Rectal smooth muscle tissue (tissue), 1 donor: ENCODE data around the gene CCNT2.
"Not testable (repeated sequence)": the region's sequence is repeated elsewhere in the genome, so short reads cannot be mapped to it uniquely, and the experiment has no call there.

Experiments used
- H3K27ac ChIP-seq: one replicate; pipeline ENCODE4 v1.7.0; 2013; ENCODE audit warnings: low read depth, low read length, inconsistent platforms
- H3K27me3 ChIP-seq: one replicate; pipeline ENCODE4 v1.7.0; 2013; ENCODE audit warnings: low read length; ENCODE audit not compliant: control insufficient read depth, insufficient read depth
- H3K36me3 ChIP-seq: one replicate; pipeline ENCODE4 v1.7.0; 2013; ENCODE audit warnings: low read length; ENCODE audit not compliant: control insufficient read depth, insufficient read depth
- H3K4me1 ChIP-seq: one replicate; pipeline ENCODE4 v1.7.0; 2013; ENCODE audit warnings: low read length; ENCODE audit not compliant: control insufficient read depth, insufficient read depth
- H3K4me3 ChIP-seq: one replicate; pipeline ENCODE4 v1.7.0; 2013; ENCODE audit warnings: low read length
- H3K9ac ChIP-seq: one replicate; pipeline ENCODE4 v1.7.0; 2013; ENCODE audit warnings: low read length

CCNT2 gene

GRCh38 chr2:134957477-134957876 lies 38.9 kb downstream of the CCNT2 start:
- H3K9ac ChIP-seq, result no peak overlapping the region
- no peaks in the 10 kb centered on the region for H3K27me3 ChIP-seq
- no peaks in the 10 kb centered on the region for H3K4me1 ChIP-seq
- peaks cover 6% of the 10 kb centered on the region for H3K36me3 ChIP-seq
- H3K27ac ChIP-seq, result no peak overlapping the region
- no peak overlapping the region for H3K4me3 ChIP-seq

DNA sequence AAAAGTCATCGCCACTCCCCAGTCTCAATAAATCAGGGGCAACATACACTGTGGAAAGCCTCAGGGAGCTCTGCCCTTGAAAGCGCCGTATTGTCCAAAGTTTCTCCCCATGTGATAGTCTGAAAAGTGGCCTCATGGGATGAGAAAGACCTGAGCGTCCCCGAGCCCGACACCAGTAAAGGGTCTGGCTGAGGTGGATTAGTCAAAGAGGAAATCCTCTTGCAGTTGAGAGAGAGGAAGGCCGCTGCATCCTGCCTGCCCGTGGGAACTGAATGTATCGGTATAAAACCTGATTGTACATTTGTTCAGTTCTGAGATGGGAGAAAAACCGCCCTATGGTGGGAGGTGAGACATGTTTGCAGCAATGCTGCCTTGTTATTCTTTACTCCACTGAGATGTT lies 48.5 kb downstream of the CCNT2 start:
- not testable (repeated sequence) for H3K27me3 ChIP-seq, H3K4me1 ChIP-seq, H3K9ac ChIP-seq, H3K4me3 ChIP-seq, H3K27ac ChIP-seq, H3K36me3 ChIP-seq

DNA sequence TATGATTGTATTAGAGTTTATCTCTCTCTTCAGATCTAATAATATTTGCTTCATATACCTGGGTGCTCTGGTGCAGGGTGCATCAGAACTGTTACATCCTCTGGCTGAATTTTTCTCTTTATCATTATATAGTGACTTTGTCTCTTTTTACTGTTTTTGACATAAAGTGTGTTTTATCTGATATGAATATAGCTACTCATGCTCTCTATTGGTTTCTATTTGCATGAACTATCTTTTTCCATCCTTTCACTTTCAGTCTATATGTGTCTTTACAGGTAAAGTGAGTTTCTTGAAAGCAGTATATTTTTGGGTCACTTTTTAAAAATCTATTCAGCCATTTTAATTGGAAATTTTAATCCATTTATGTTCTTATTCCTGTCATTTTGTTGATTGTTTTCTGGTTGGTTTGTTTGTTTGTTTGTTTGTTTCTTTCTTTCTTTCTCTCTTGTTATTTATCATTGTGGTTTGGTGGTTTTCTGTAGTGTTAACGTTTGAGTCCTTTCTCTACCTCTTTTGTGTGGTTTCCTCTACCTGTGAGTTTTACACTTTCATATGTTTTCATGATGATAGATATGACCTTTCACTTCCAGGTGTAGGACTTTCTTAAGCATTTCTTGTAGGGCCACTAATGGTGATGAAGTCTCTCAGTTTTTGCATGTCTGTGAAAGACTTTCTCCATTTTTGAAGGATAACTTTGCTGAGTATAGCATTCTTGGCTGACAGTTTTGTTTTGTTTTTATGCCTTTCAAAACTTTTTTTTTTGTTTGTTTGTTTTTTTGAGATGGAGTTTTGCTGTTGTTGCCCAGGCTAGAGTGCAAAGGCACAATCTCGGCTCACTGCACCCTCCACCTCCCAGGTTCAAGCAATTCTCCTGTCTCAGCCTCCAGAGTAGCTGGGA lies 54.9 kb downstream of the CCNT2 start:
- Histone ChIP-seq H3K4me1 (no peaks in the 10 kb centered on the region), H3K27me3 (no peaks in the 10 kb centered on the region), H3K4me3 (no peak overlapping the region), H3K27ac (no peak overlapping the region), H3K36me3 (no peaks in the 10 kb centered on the region), H3K9ac (no peak overlapping the region)

- Histone ChIP-seq H3K4me3 (no peak overlapping the region), H3K4me1 (no peaks in the 10 kb centered on the region), H3K36me3 (no peaks in the 10 kb centered on the region), H3K27me3 (no peaks in the 10 kb centered on the region), H3K9ac (no peak overlapping the region), H3K27ac (no peak overlapping the region)
These were observed 56.8 kb downstream of the CCNT2 start for GRCh38 chr2:134975281-134976009.

GRCh38 chr2:134976074-134976702 lies 57.6 kb downstream of the CCNT2 start:
- H3K4me3 ChIP-seq, result no peak overlapping the region
- H3K27ac ChIP-seq, result no peak overlapping the region
- no peaks in the 10 kb centered on the region for H3K27me3 ChIP-seq
- no peak overlapping the region for H3K9ac ChIP-seq
- H3K36me3 ChIP-seq, result no peaks in the 10 kb centered on the region
- no peaks in the 10 kb centered on the region for H3K4me1 ChIP-seq

DNA sequence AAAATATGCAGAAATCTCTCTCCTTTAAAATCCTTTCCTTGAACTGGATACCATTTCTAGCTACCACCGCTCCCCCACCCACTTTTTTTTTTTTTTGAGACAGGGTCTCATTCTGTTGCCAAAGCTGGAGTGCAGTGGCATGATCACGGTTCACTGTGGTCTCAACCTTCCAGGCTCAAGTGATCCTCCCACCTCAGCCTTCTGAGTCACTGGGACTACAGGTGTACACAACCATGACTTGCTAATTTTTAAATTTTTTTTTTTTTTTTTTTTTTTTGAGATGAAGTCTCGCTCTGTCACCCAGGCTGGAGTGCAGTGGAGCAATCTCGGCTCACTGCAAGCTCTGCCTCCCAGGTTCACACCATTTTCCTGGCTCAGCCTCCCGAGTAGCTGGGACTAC lies 58.5 kb downstream of the CCNT2 start:
- not testable (repeated sequence) for H3K4me3 ChIP-seq, H3K36me3 ChIP-seq, H3K27ac ChIP-seq, H3K4me1 ChIP-seq, H3K9ac ChIP-seq, H3K27me3 ChIP-seq

- Histone ChIP-seq H3K4me1 (no peaks in the 10 kb centered on the region), H3K4me3 (no peak overlapping the region), H3K36me3 (no peaks in the 10 kb centered on the region), H3K27ac (no peak overlapping the region), H3K27me3 (no peaks in the 10 kb centered on the region), H3K9ac (no peak overlapping the region)
These were observed 60.6 kb downstream of the CCNT2 start for GRCh38 chr2:134979221-134979620.

GRCh38 chr2:134980639-134981038 lies 62.0 kb downstream of the CCNT2 start:
- Histone ChIP-seq H3K27ac (no peak overlapping the region), H3K9ac (no peak overlapping the region), H3K4me1 (no peaks in the 10 kb centered on the region), H3K4me3 (no peak overlapping the region), H3K27me3 (no peaks in the 10 kb centered on the region), H3K36me3 (no peaks in the 10 kb centered on the region)

GRCh38 chr2:134982603-134983002 lies 64.0 kb downstream of the CCNT2 start:
- H3K4me3 ChIP-seq, result no peak overlapping the region
- H3K4me1 ChIP-seq, result no peaks in the 10 kb centered on the region

GRCh38 chr2:134985061-134985460 lies 66.4 kb downstream of the CCNT2 start:
- no peak overlapping the region for H3K9ac ChIP-seq
- H3K36me3 ChIP-seq, result no peaks in the 10 kb centered on the region
- H3K4me1 ChIP-seq, result no peaks in the 10 kb centered on the region
- H3K4me3 ChIP-seq, result no peak overlapping the region
- no peaks in the 10 kb centered on the region for H3K27me3 ChIP-seq
- no peak overlapping the region for H3K27ac ChIP-seq

More at GRCh38 chr2:134982603-134983002, 64.0 kb downstream of the CCNT2 start:
- no peaks in the 10 kb centered on the region for H3K36me3 ChIP-seq
- H3K27me3 ChIP-seq, result no peaks in the 10 kb centered on the region
- H3K9ac ChIP-seq, result no peak overlapping the region
- no peak overlapping the region for H3K27ac ChIP-seq

DNA sequence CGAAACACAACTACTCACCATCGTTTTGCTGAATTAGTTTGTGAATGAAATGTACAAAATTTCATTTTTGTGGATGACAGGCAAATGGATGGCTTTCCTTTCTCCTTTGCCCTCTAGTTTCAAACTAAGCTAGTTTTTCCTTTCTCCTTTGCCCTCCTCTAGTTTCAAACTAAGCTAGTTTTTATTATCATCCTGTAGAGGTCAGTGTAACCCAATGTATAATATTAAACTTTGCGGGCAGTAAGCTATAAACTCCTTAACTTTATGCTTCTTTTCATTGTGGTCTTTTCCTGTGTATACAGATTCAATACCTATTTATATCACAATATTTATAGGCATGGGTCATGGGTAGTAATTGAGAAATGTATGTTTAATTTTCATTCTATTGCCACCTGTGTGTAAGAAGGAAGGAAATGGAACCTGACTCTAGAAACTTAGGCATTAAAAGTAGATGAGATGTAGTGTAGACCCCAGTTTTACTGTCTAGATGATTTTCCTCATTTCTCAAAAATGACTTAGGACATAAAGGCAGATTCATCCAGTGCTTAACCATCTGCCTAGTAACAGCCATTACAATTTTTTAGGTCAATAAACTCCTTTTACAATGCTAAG lies 70.5 kb downstream of the CCNT2 start:
- no peak overlapping the region for H3K27ac ChIP-seq
- no peaks in the 10 kb centered on the region for H3K36me3 ChIP-seq
- no peak overlapping the region for H3K4me3 ChIP-seq
- no peak overlapping the region for H3K9ac ChIP-seq
- H3K27me3 ChIP-seq, result no peaks in the 10 kb centered on the region
- H3K4me1 ChIP-seq, result no peaks in the 10 kb centered on the region

DNA sequence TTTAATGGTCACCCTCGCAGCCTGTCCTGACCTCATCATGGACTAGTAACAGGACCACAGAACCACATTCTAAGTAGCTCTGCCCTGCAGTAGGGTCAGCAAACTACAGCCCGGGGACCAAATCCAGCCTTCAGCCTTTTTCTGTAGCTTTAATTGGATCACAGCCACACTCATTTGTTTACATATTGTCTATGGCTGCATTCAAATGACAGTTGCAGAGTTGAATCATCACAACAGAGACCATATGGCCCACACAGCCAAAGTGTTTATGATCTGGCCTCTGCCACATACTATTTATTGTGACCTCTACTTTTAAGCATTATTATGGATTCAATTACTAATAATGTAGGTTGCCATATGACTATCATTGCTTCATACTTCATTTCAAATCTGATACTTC lies 80.9 kb downstream of the CCNT2 start:
- Histone ChIP-seq H3K27ac (no peak overlapping the region), H3K27me3 (no peaks in the 10 kb centered on the region), H3K9ac (no peak overlapping the region), H3K4me3 (no peak overlapping the region), H3K36me3 (no peaks in the 10 kb centered on the region), H3K4me1 (no peaks in the 10 kb centered on the region)
